Posterior vena cava (tissue), 2 donors: ENCODE measurements around the gene TSSK2. TPM values are rescaled to one million over a fixed set of nuclear protein-coding genes. Genes with fewer than 3 reads are reported as not detected.
A peak's percentile ranks its signal among the peaks of the same experiment; 100 is the strongest.
"Not testable (repeated sequence)": the region's sequence is repeated elsewhere in the genome, so short reads cannot be mapped to it uniquely, and the experiment has no call there.

ENCODE experiments used
- DNase-seq: peaks from one replicate; pipeline ENCODE4 v3.0.0-alpha.2; 2020; ENCODE audit warnings: low spot score
- intact Hi-C, 2 donors: fragments of 100-400 bp; cut with DNase I; formaldehyde crosslinking; loops; one replicate each; pipeline versions ENCODE4 v1.14.1 to v1.14.2; 2022 to 2023
- long read RNA-seq, 2 donors: library from polyadenylated mRNA; unstranded; transcript quantifications; one replicate each; pipeline ENCODE4 v2.0.0, GENCODE V29; 2020 to 2021
- total RNA-seq, 2 donors: library from RNA; stranded (reverse); fragmentation: NEBNext Ultra II Directional; extraction: Animal tissue kit (Norgen Biotek cat#: 25700); gene quantifications; one replicate each; pipeline ENCODE4 v1.2.1, GENCODE V29; 2021
- donor health status: DM: yes; HTN: yes; CAD: no.
- donor health status: DM: yes; HTN: yes; CAD: no.

Gene TSSK2
- total RNA-seq, result not detected
- long read RNA-seq, donor 1, result 0 reads
- long read RNA-seq, donor 2, result 0 reads

DNA sequence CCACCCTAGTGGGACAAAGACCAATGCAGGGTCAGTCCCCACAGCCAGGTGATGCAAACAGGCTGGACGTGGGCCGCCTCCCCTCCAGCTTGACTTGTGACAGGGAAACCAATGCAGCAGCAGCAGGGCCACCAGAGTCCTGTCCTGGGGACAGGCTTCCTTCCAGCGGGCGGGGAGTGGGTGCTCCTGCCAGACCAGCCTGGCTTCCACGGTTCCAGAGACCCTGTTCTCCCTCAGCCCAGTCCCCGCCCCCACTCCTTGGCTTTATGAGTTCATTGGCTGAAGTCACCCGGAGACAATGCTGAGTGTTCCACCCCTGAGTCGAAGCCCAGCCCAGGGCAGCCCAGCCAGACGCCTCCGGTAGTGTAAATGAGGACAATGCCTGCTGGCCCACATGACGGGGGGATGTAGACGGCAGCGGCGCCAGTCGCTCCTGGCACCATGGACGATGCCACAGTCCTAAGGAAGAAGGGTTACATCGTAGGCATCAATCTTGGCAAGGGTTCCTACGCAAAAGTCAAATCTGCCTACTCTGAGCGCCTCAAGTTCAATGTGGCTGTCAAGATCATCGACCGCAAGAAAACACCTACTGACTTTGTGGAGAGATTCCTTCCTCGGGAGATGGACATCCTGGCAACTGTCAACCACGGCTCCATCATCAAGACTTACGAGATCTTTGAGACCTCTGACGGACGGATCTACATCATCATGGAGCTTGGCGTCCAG is at the start of gene TSSK2:
Gene TSSK2, plus strand, starts transcription at position 350 of the 726 bp plus-strand sequence. Its CDS starts 92 bp downstream, at position 442.
- no peak for DNase-seq

DNA sequence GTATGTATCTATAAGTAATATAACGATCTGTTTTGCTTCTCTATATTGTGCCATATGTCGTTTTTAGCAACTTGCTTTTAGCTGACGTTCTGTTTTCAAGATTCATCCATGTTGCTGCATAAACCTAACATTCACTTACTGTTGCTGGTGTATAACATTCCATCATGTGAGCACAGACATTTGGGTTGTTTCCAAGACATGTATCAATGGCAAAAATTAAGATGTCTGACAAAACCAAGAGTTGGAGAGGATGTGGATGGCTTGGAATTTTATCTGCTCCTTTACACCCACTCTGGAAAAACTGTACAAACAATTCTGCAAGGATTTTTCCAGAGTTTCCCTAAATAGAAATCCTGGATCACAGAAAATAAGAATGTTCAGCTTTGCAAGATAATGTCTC is 49.8 kb upstream of the TSSK2 start:
- DNase-seq, result no peak
- intact Hi-C loops, result no loop called here

More for the DNA sequence above, at the start of gene TSSK2:
- intact Hi-C loops, result no loop called here

DNA sequence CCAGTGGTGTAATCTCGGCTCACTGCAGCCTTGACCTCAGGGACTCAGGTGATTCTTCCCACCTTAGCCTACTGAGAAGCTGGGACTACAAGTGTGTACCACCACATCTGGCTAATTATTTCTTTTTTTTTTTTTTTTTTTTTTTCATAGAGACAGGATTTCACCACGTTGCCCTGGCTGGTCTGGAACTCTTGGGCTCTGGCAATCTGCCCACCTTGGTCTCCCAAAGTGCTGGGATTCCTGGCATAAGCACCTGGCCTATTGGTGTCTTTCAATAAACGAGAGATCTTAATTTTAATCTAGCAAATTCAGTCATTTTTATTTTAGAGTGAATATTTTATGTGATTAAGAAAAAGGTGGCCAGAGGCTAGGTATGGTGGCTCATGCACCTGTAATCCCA is 49.0 kb upstream of the TSSK2 start:
- intact Hi-C loops, result no loop called here
- peak; percentile 11 for DNase-seq

DNA sequence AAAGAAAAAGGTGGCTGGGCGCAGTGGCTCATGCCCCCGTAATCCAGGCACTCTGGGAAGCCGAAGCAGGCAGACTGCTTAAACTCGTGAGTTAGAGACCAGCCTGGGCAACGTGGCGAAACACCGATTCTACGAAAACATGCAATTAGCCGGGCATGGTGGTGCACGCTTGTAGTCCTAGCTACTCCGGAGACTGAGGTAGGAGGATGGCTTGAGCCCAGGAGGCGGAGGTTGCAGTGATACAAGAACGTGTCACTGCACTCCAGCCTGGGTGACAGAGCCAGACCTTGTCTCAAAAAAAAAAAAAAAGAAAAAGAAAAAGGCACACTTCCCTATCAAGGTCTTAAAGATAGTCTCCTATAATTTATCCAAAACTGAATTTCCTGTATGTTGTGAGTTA is 48.3 kb upstream of the TSSK2 start:
- peak; percentile 50 for DNase-seq
- intact Hi-C loops, result no loop called here

DNA sequence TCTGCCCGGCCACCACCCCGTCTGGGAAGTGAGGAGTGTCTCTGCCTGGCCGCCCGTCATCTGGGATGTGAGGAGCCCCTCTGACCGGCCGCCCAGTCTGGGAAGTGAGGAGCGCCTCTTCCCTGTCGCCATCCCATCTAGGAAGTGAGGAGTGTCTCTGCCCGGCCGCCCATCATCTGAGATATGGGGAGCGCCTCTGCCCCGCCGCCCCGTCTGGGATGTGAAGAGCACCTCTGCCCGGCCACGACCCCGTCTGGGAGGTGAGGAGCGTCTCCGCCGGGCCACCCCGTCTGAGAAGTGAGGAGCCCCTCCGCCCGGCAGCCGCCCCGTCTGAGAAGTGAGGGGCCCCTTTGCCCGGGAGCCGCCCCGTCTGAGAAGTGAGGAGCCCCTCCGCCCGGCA is 47.0 kb upstream of the TSSK2 start:
- DNase-seq, result peak; percentile 54
- intact Hi-C loops, result not testable (repeated sequence)

DNA sequence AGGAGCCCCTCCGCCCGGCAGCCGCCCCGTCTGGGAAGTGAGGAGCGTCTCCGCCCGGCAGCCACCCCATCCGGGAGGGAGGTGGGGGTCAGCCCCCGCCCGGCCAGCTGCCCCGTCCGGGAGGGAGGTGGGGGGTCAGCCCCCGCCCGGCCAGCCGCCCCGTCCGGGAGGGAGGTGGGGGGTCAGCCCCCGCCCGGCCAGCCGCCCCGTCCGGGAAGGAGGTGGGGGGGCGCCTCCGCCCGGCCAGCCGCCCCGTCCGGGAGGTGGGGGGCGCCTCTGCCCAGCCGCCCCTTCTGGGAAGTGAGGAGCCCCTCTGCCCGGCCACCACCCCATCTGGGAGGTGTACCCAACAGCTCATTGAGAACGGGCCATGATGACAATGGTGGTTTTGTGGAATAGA is 46.5 kb upstream of the TSSK2 start:
- intact Hi-C loops, result not testable (repeated sequence)
- DNase-seq, result peak; percentile 1

DNA sequence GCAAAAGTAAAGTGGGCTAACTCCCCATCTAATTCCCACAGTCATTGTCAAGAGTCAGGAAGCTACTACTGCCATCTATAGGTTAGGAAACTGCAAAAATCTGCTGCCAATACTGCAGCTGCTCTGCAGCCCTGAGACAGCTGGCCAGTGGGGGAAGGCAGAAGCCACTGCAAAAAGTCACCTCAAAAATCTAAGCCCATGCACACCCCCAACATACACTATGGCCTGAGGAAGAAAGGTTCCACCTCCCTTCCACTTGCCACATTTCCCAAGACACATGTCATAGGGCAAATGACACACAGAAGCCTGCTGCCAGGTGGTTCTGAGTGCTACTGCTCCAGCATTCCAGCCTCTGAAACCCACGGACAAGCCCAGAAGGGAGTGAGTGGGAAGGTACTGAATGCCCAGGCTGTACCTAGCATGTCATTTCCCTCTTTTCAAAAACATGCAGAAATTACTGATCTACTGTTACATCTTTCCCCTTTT is 45.8 kb upstream of the TSSK2 start:
- no peak for DNase-seq
- intact Hi-C loops, result no loop called here

DNA sequence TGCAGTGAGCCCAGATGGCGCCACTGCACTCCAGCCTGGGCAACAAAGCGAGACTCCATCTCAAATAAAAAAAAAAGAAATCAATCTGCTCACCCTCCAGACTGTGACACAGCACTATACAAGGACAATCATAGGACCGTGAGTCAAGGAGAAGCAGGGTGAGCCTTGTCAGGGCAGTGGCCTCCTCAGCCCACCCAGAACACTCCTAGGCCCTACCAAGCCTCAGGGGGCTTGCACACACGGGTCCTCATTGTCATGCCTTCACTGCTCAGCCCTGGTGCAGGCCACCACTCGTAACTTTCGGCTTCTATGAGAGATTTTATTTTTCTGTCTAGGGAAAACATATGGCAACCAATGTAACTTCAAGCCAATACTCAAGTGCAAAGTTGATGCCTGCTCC is 44.7 kb upstream of the TSSK2 start:
- DNase-seq, result no peak
- intact Hi-C loops, result no loop called here

DNA sequence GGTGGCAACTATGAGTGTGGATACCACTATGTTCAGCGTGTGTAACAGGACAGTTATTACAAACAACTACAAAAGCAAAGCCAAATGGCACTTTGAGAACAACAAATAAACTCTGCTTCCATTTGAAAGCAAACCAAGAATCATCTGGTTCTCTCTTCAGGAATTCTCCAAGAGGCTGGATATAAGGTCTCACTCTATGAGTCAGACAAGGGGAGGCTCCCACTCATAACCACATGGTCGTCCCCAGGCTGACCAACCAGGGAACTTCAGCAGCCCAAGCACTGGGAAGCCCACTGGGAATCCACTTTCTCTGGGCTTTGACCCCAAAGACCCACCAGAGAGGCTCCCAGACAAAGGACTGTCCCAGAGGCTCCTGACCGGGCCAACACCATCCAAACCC is 44.2 kb upstream of the TSSK2 start:
- DNase-seq, result no peak
- intact Hi-C loops, result no loop called here

DNA sequence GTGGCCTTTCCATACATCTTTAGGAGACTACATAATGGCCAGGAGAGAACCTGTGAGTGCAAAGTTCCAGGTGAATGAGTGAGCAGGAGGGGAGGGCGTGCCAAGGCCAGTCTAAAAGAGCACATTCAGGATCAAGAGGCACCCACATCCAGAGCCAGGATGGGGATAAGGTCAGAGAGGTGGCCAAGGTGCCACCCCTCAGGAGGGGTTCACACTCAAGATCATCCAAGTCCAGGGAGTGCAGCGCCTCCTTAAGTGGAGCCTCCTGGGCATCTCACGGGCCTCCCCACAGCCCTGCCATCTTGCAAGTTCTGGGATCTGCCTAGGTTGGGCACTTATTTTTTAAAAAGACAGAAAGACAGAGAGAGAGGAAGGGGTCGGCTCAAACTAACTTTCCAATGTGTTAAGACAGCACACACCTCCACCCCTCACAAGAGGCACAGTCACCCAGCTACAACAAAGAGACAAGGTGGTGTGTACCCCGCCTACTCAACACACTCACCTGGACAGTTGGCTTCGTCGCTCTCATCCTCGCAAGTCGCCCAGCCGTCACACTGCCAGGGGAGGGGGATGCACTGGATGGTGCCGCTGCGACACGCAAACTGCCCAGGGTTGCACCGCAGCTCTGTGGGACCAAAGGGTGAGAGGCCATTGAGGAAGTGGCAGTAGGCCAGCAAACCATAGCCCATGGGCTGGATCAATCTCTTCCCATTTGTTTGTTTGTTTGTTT is 42.1 kb upstream of the TSSK2 start:
- no peak for DNase-seq

DNA sequence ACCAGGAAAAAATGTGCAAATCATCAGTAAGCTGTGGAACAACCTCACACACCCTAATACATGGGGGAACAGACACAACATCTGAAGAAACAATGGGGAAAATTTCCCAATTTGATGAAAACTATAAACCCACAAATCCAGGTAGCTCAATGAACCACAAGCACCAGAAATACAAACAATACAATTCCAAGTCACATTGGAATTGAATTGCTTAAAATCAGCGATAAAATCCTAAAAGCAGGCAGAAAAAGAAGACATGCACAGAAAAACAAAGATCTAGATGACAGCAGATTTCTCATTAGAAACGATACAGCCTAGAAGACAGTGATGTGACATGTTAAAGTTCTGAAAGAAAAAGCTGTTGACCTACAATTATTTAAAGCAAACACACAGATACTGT is 40.9 kb upstream of the TSSK2 start:
- no peak for DNase-seq

More for the DNA sequence above, 42.1 kb upstream of the TSSK2 start:
- intact Hi-C loops, result no loop called here

DNA sequence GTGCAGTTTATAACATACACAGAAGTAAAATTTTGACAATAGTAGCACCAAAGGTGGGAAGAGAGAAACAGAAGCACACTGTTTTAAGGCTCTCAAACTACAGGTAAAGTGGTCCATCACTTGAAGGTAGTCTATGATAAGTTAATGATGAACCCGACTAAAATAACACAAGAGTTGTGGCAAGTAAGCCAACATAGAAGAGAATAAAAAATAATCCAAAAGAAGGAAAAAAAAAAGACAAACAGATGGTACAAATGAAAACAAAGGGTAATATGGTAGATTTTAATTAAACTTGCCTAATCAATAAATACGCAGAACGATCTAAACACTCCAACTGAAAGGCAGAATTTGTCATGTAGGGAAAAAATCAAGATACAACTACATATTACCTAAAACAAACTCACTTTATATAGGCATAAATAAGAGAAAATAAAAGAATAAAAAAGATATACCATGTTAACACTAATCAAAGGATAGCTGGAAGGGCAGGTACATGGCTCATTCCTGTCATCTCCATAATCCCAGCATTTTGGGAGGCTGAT is 40.5 kb upstream of the TSSK2 start:
- DNase-seq, result no peak
- intact Hi-C loops, result no loop called here

More for the DNA sequence above, 40.9 kb upstream of the TSSK2 start:
- intact Hi-C loops, result no loop called here

DNA sequence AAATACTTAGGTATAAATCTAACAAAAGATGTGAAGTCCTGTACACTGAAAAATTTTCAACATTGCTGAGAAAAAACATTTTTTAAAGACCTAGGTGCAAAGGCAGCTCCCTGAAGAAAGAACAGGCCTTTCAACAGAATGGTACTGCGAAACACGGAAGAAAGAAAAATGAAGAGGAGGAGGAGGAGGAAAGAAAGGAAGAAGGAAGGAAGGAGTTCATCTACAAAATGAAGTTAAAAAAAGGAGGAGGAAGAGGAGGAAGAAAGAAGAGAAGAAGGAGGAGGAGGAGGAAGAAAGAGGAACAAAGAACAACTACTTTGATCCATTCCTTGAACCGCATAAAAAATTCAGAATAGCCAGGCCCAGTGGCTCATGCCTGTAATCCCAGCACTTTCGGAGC is 38.4 kb upstream of the TSSK2 start:
- intact Hi-C loops, result no loop called here

DNA sequence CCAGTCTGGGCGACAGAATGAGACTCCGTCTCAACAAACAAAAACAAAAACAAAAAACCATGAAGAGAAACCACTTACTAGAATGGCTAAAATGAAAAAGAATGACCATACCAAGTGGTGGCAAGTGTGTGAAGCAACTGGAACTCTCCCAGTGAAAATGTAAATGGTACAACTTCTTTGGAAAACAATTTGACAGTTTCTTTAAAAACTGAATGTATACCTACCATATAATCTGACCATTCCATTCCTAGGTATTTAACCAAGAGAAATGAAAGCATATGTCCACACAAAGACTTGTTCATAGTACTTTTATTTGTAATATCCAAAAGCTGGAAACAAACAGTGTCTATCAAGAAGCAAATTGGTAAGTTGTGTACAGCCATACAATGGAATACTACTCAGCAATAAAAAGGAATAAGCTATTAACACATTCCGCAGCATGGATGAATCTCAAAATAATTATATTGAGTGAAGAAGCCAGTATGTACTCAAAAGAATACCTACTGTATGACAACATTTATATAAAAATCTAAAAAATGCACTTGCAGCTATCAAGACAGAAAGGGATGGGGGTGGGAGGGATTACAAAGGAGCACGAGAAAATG is 36.6 kb upstream of the TSSK2 start:
- intact Hi-C loops, result no loop called here
- DNase-seq, result no peak

More for the DNA sequence above, 38.4 kb upstream of the TSSK2 start:
- DNase-seq, result no peak

DNA sequence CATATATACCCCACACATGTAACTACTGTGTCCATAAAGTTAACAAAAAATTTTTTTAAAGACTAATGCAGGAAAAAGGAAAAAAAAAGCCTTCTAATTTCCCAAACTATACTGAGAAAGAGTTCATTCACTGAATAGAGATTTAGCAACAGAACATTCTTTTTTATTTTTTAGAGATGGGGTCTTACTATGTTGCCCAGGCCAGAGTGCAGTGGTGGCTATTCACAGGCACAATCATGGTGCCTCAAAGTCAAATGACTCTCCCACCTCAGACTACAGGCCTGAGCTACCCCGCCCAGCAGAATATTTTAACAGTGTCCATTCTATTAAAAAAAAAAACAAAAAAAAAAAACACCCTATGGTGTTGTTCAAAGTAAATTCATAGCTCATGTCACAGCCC is 34.6 kb upstream of the TSSK2 start:
- no peak for DNase-seq
- intact Hi-C loops, result no loop called here

DNA sequence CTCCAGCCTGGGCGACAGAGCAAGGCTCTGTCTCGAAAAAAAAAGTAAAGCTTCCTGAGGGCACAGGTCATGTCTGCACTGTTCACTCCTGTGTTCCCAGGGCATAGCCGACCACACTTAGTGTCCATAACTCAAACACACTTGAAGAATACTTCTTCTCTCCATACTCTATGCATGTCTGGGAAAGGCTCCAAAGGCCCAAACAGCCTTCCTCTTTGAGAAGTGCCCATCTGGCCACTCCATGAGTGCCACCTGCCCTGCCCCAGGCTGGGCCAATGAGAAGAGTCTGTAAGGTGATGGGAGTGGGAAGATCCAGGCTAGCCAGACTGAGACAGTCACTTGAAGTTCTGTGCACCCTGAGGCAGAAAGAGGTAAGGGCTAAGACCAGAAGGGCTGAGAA is 33.6 kb upstream of the TSSK2 start:
- intact Hi-C loops, result no loop called here

DNA sequence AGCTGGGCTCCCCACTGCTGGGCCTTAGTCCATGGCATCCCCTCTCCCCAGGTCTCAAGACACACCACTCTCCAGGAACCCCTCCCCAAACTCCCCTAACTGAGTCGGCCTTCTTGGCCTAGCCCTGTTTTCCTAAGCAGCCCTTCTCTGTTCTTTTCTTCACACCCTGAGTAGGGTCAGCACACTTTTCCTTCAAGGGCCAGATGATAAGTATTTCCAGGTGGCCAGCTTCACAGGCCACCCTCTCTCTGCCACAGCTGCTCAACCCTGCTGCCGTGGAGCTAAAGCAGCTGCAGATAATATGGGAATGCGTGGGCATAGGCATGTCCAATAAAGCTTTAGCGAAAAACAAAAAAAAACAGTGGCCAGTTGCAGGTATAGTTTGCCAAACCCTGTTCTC is 33.0 kb upstream of the TSSK2 start:
- intact Hi-C loops, result no loop called here
- peak; percentile 7 for DNase-seq

More for the DNA sequence above, 33.6 kb upstream of the TSSK2 start:
- DNase-seq, result no peak

DNA sequence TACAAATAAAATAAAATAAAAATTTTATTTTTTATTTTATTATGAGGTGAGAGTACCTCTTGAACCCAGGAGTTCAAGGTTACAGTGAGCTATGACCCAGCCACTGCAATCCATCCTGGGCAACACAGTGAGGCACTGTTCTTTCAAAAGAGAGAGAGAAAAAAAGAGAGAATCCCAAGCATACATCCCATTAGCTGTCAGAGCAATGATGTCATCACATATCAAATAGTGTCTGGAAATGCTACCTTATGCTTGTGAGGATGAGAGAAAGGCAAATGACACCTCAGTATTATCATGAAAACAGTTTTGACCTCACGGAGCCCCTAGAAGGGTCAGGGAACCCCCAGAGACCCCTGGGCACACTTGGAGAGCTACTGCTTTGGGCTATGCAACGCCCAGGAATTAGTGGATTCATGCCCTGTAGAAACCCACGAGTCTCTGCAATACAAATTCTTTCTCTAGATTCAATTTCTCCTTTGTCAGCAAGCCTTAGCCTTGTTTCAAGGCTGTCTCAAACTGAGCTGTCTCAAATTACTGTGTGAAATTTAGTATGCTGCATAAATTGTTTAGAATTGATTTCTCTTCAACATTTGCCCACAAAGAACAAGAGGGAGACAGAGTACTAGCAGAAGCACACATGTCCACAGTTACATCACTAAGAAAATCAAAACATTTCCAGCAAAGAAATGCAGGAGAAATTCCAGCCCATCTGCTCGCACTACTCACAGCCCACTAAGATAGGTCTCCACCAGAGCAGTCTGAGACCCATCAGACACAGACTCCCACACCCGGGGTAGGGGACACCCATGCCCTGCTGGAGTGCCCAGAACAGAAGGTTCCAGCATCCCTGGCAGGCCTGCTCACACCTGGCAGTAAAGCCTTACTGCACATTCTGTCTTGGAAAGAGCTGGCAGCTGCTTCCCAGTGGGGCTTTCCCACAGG is 27.0 kb upstream of the TSSK2 start:
- intact Hi-C loops, result no loop called here
- DNase-seq, result no peak

DNA sequence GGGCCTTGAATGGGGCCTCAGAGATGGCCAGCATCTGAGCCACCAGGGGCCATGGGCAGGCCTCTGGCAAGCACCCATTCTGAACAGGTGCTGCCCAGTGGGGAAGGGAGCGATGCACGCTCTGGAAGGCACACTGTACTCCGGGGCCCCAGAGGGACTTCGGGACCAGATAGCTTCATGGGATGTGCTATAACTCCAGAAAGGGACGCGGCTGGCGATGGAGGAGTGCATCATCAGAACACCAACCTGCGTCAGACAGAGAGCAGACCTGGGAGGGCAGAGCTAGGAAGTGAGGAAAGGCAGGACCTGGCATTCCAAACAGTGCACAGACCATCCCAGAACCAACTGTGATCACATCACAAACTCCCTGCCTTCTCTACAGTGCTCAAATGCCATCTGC is 25.7 kb upstream of the TSSK2 start:
- intact Hi-C loops, result no loop called here
- no peak for DNase-seq
